DMS79 (cell line): Measurements from ENCODE around the gene ADD1.

ENCODE experiments used
- DNase-seq: peaks from one replicate; lab custom pipeline; 2025; lab: John Stamatoyannopoulos, UW

ADD1 gene

GRCh38 chr4:2805712-2806389 is 37.8 kb upstream of the ADD1 start:
- DNase-seq = no peak

- DNase-seq = no peak
Measured at GRCh38 chr4:2806390-2807355, 37.0 kb upstream of the ADD1 start.

GRCh38 chr4:2807571-2807970 is 36.1 kb upstream of the ADD1 start:
- DNase-seq = no peak

- DNase-seq = no peak
Measured at GRCh38 chr4:2808001-2808400, 35.6 kb upstream of the ADD1 start.

DNA sequence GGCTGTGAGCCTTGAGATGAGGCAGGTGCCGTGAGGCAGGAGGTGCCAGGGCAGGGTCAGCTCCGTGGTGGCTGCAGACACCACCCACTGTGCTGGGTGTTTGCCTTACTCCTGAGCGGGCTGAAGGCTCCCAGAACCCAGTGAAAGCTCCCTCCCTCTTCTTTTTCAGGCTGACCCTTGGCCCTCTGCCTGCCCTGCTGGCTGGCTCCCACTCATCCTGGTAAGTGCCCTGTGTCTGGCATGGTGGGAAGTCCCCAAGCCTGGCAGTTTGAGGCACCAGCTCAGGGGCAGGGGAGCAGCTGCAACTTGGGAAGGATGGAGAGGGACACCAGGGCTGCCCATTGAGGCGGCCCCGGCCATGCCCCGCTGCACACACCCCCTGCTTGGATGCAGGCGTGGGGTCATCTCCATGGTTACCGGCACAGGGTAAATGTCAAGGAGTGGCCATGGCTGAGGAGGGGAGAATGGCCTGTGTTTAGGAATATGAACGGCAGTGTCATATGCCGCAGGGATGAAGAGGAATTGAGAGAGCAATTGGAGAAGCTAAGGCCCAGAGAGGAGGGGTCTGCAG is 33.9 kb upstream of the ADD1 start:
- DNase-seq = no peak

- no peak for DNase-seq
Measured at GRCh38 chr4:2810388-2810787, 33.3 kb upstream of the ADD1 start.

GRCh38 chr4:2811830-2812611 is 31.6 kb upstream of the ADD1 start:
- no peak for DNase-seq

DNA sequence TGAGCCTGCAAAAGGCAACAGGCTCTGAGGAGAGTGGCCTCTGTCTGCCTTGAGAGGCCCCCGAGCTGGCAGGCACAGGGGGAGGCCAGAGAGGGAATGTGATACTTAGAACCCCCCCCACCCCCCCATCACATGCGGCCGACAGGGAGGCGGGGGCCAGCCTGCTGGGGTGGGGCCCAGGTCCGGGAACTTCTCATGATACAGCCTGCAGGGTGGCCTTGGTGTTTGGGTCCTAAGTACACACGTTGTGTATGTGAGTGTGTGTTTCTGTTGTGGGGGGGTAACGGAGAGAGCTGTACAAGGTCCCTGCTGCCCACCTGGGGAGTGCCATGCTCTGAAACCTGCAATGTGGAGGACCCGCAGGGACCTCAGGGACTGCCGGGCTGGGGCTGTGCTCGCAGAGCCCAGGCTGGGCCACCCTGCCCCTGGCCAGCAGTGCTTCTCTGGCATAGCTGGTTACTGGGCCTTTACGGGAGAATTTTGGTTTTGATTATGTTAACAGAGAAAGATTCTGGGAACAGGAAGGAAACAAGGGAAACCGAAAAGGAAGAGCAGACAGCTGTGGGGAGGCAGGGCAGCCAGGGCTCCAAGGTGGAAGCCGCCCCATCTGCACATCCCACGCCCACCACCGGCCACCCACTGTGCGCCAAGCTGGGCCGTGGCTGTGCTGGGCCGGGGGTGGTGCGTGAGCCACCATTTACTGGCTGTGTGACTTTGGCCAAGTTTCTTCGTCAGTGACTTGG is 30.9 kb upstream of the ADD1 start:
- no peak for DNase-seq

DNA sequence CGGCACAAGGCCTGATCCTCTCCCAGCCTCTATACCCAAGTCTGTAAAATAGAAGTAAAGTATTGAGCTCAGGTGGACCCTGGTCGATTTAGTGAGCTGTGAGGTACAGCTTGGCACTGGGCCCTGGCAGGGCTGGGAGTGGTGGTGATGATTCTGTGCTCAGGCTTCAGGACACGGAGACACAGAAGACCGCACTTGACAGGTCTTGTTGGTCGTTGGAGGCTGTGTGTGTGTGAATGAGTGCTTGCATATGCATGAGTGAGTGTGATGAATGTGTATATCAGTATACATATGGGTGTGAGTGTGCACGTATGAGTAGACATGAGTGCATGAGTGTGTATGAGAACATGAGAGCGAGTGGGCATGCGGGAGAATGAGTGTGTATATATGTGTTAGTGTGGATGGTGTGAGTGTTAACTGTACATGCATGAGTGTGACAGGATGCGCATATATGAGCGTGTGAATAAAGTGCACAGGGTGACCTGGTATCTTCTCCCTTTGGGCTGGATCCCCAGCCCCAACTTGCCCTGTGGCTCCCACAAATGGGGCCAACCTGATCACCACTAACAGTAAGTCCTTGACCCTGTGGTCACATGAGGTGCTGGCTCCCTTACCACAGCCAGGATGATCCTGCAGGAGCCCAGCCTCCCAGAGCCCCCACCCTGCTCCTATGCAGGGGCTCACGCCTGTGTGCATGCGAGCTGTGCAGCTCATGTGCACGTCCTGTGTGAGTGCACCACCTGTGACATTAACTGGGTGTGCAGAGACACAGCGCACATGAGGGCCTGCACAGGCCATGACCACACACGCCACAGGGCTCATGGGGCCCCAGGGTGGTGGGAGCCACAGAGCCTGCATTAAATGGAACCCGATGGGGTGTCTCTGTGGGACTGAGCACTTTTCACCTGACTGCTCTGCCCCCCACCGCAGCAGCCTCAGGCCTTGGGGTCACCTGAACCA is 29.9 kb upstream of the ADD1 start:
- no peak for DNase-seq

GRCh38 chr4:2814627-2815270 is 28.9 kb upstream of the ADD1 start:
- DNase-seq = no peak

DNA sequence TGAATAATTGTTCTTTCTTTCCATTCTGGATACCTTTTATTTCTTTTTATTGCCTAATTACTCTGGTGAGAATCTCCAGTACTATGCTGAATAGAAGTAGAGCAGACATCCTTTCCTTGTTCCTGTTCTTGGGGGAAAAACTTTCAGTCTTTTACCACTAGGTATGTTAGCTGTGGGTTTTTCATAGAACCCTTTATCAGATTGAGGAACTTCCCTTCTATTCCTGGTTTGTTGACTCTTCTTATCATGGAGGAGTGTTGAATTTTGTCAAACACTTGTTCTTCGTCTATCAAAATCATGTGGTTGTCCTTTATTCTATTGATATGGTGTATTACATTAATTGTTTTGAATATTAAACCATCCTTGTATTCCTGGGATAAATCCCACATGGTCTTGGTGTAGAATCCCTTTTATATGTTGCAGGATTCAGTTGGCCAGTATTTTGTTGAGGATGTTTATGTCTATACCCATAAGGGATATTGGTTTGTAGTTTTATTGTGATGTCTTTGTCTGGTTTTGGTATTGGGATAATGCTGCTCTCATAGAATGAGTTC is 27.2 kb upstream of the ADD1 start:
- no peak for DNase-seq

GRCh38 chr4:2817137-2817536 is 26.5 kb upstream of the ADD1 start:
- DNase-seq = no peak

DNA sequence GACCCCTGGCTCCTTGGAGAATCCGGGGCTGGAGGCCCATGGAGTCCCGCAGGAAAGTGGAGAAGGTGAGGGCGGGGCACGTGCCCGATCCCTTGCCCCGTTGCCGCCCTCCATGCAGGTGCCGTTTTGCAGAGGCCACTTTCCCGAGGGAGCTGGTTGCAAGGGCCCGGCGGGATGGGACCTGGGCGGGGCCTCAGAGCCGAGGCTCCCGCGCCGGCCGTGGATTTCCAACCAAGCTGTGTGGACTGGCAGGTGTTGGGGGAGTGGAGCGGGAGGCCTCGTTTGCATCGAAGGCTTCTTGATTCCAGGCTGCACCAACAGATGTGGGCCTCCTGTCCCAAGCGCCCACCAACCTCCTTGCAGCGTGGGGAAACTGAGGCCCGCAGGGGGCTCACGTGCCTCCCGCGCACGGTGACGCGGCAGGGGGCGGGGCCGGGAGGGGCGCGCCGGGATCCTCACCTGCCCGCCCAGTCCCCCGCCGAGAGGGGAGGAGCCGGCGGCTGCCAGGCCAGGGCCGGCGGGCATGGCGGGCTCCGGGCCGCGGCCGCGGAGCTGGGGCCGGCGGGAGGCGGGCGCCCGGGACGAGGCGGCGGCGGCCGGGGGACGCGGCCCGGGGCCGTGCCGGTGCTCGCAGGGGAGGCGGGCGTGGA is 25.8 kb upstream of the ADD1 start:
- DNase-seq = no peak

GRCh38 chr4:2818351-2818939 is 25.2 kb upstream of the ADD1 start:
- no peak for DNase-seq

DNA sequence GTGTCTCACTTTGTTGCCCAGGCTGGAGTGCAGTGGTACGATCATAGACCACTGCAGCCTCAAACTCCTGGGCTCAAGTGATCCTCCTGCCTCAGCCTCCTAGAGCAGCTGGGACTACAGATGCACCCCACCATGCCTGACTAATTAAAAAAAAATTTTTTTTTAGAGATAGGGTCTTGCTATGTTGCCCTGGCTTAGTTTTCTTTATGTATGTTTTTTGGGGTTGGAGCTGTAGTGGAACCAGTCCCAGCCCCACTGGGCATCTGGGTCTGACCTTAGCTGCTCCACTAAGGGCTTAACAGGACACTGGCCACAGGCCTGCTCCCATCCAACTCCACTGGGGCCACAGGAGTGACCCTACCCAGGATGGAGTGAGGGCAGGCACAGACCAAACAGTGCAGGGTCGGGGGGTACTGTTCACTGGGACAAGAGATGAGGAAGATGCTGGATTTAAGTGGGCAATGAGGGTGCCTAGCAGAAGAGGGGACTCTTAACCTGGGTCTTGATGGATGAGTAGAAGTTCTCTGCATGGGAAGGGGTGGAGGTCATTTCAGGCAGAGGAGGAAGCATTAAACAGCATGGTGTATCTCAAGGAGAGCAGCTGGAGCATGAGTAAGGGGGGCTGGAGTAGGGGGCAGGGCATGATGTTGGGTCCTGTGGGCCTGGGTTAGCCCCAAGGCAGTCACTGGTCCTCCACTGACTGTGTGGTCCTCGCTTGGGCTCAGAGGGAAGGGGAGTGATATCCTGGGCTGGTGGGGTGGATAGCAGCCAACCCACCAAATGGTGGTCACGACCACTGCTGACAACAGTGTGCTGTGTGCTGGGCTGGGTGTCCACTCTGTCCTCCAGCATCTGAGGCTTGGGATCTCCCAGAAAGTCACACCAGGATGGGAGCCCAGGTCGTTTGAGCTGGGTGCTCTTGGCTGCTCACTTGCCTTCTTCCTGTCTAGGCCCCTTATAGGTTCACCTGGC is 24.1 kb upstream of the ADD1 start:
- no peak for DNase-seq

DNA sequence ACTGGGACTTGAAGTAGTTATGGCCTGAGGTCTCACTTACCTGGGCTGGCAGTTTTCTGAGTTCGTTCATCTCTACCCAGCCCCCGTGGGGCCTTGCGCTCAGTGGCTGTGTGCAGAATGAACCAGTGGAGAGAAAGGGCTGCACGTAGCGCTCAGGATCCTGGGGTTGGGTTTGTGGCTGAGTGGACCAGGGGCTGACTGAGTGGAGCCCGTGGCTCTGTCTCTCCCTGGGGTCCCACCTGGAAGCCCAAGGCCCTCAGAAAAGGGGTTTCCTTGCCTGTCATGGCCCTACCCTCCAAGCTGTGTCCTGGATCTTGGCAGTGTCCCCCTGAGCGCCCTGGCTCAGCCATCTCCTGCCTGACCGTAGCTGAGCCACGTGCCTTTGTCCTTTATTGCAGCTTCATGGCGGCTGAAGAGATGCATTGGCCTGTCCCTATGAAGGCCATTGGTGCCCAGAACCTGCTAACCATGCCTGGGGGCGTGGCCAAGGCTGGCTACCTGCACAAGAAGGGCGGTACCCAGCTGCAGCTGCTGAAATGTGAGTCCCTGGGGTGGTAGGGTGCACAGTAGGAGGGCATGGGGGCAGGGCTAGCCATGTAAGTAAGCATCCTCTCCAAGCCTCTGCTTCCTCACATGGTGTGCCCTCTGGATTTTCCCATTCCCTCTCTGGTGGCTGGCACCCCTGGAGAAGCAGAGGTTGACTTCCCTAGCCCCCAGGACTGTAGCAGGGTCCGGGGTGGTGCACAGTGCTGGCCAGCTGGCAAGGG is 23.2 kb upstream of the ADD1 start:
- no peak for DNase-seq
